ENCODE data around the gene STXBP5.

- TF ChIP-seq PTBP1 (IDR thresholded peaks at IDR 0.05; ENCODE audit: low read depth, low read length, poor library complexity, severe bottlenecking) (no peak), ZNF770 (CRISPR knock-in tag; IDR thresholded peaks at IDR 0.05) (no peak), ATAD3A (CRISPR knock-in tag; IDR thresholded peaks at IDR 0.05) (no peak), NFE2L2 (IDR thresholded peaks at IDR 0.05; ENCODE audit: low read length) (no peak), SNRNP70 (IDR thresholded peaks at IDR 0.05; ENCODE audit: low read depth, low read length) (no peak), NFYB (CRISPR knock-in tag; IDR thresholded peaks at IDR 0.05) (no peak), PAF1 (CRISPR knock-in tag; IDR thresholded peaks at IDR 0.05) (no peak), EZH2 (conservative IDR thresholded peaks at IDR 0.05; ENCODE audit: low read depth, low read length) (no peak)
These were observed 19.5 kb downstream of the STXBP5 start for GRCh38 chr6:147223736-147224135.
